Spleen (tissue), 3 donors: ENCODE results near the gene MSI2.

Experiments
- POLR2A ChIP-seq, 3 donors: fragments of 450-650 bp; IDR thresholded peaks; one replicate each; pipeline ENCODE4 v1.5.1; 2017; ENCODE audit warnings: antibody characterized with exemption in 3 of 3, mild to moderate bottlenecking in 1 of 3
- POLR2AphosphoS5 ChIP-seq, 3 donors: sonication (generic); formaldehyde crosslinking; IDR thresholded peaks; one replicate each; pipeline ENCODE4 v1.5.1; 2017; ENCODE audit warnings: antibody characterized with exemption in 3 of 3

DNA sequence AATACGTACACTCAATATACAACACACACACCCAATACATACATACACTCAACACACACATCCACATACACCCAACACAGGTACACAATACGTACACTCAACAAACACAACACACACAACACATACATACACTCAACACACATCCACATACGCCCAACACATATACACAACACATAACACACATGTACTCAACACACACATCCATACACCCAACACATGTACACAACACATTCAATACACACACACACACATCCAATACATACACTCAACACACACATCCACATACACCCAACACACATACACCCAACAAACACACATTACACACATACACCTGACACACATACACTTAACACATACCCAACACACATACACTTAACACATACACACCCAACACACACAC is 392.9 kb downstream of the MSI2 start:
- no peak for TF ChIP-seq POLR2A (IDR thresholded peaks at IDR 0.05)
- no peak for TF ChIP-seq POLR2AphosphoS5 (IDR thresholded peaks at IDR 0.05)
